Measurements from ENCODE around the gene FGG. TPM values are rescaled to one million over a fixed set of nuclear protein-coding genes. Genes with fewer than 3 reads are reported as not detected.

Gene FGG
- total and polyA plus RNA-seq, 2 donors (not counting 3 experiments of a cell fraction or from before 2014, with no cell fraction given) = not detected

GRCh38 chr4:154643493-154643892, 31.0 kb upstream of the FGG start:
- H3K9me1 ChIP-seq (replicated peaks; ENCODE audit: control insufficient read depth, extremely low read depth, insufficient read depth, low read length) = no peaks in the 10 kb centered on the region
- no peaks in the 10 kb centered on the region for H3K9me3 ChIP-seq (replicated peaks; ENCODE audit: control insufficient read depth, insufficient read depth, low read length)
- no peak for FAIRE-seq
- H2AFZ ChIP-seq (ENCODE audit: low read depth, low read length) = no peak overlapping the region
- intact Hi-C loops (cut with micrococcal nuclease) (no loop called here), dilution Hi-C loops (cut with MboI; ENCODE audit: extremely low pct_ligation_motif_present, low sequenced_read_pairs) (no loop called here)
- ChIA-PET POLR2A (no interaction called here), CTCF (no interaction called here)
- no peaks in the 10 kb centered on the region for H3K36me3 ChIP-seq (ENCODE audit: control insufficient read depth in 2 of 2, extremely low read depth in 1 of 2, insufficient read depth in 2 of 2, low read length in 2 of 2)
- no peaks in the 10 kb centered on the region for H3K79me2 ChIP-seq (ENCODE audit: control insufficient read depth, insufficient read depth, low read length)
- DNase-seq (ENCODE audit: low read depth, low spot score) = no peak
- TF ChIP-seq MYC (IDR thresholded peaks at IDR 0.05; ENCODE audit: low read depth, low read length) = no peak
- TF ChIP-seq POLR2A (IDR thresholded peaks at IDR 0.05; ENCODE audit: low read depth, low read length) = no peak
- no peak for TF ChIP-seq JUN (IDR thresholded peaks at IDR 0.05; ENCODE audit: borderline replicate concordance, insufficient read depth, insufficient read length, low read depth)
- no peak for TF ChIP-seq FOS (IDR thresholded peaks at IDR 0.05; ENCODE audit: borderline replicate concordance, insufficient read depth, low read length)
- TF ChIP-seq, protein P1, sequence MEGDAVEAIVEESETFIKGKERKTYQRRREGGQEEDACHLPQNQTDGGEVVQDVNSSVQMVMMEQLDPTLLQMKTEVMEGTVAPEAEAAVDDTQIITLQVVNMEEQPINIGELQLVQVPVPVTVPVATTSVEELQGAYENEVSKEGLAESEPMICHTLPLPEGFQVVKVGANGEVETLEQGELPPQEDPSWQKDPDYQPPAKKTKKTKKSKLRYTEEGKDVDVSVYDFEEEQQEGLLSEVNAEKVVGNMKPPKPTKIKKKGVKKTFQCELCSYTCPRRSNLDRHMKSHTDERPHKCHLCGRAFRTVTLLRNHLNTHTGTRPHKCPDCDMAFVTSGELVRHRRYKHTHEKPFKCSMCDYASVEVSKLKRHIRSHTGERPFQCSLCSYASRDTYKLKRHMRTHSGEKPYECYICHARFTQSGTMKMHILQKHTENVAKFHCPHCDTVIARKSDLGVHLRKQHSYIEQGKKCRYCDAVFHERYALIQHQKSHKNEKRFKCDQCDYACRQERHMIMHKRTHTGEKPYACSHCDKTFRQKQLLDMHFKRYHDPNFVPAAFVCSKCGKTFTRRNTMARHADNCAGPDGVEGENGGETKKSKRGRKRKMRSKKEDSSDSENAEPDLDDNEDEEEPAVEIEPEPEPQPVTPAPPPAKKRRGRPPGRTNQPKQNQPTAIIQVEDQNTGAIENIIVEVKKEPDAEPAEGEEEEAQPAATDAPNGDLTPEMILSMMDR (IDR thresholded peaks at IDR 0.05; ENCODE audit: extremely low read depth in 1 of 2, insufficient read depth in 1 of 2, low read depth in 1 of 2, low read length in 2 of 2) = no peak
- TF ChIP-seq GATA2 (IDR thresholded peaks at IDR 0.05; ENCODE audit: insufficient read depth, insufficient read length, low read depth, low read length) = no peak
- TF ChIP-seq EZH2 (IDR thresholded peaks at IDR 0.05; ENCODE audit: borderline replicate concordance, low read depth, low read length, severe bottlenecking) = no peak
- TF ChIP-seq, protein P2, sequence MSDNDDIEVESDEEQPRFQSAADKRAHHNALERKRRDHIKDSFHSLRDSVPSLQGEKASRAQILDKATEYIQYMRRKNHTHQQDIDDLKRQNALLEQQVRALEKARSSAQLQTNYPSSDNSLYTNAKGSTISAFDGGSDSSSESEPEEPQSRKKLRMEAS (IDR thresholded peaks at IDR 0.05; ENCODE audit: insufficient read depth, insufficient read length) = no peak
- TF ChIP-seq POLR2AphosphoS5 (IDR thresholded peaks at IDR 0.05; ENCODE audit: insufficient read depth, low read depth, low read length) = no peak
- no peaks in the 10 kb centered on the region for H4K20me1 ChIP-seq (replicated peaks; ENCODE audit: control insufficient read depth, extremely low read depth, insufficient read depth, low read length)
- H3K4me1 ChIP-seq (ENCODE audit: control insufficient read depth, extremely low read depth, insufficient read depth, low read length) = no peaks in the 10 kb centered on the region
- no TSS peak for BruUV-seq (replicated peaks)
- no peak overlapping the region for H3K27ac ChIP-seq (ENCODE audit: insufficient read depth, low read depth, low read length)
- no peak overlapping the region for H3K9ac ChIP-seq (replicated peaks; ENCODE audit: extremely low read depth, insufficient read depth, low read length)
- H3K27me3 ChIP-seq (ENCODE audit: control insufficient read depth in 2 of 2, insufficient read depth in 2 of 2, low read length in 2 of 2) = peaks cover 0 to 2% of the 10 kb centered on the region in 2 experiments
- no peak overlapping the region for H3K4me3 ChIP-seq (replicated peaks in 1 of 3; ENCODE audit: insufficient read depth in 1 of 3, low read depth in 1 of 3, low read length in 3 of 3)
- no peak overlapping the region for H3K4me2 ChIP-seq (ENCODE audit: insufficient read depth, low read length)
